Liver (tissue), 3 donors: ENCODE data around the gene ORC5.

Experiments
- EGR1 ChIP-seq, 2 donors: IDR thresholded peaks; 2 replicates each; pipeline ENCODE4 v1.6.1; 2016 to 2018; ENCODE audit warnings: antibody characterized with exemption in 2 of 2, low read depth in 2 of 2
- GABPA ChIP-seq, 2 donors: IDR thresholded peaks in 1 of 2; conservative IDR thresholded peaks in 1 of 2; 2 replicates each; pipeline ENCODE4 v1.6.1; 2016; ENCODE audit warnings: antibody characterized with exemption in 2 of 2, mild to moderate bottlenecking in 1 of 2, moderate library complexity in 1 of 2
- JUND ChIP-seq, 2 donors: IDR thresholded peaks; 2 replicates each; pipeline ENCODE4 v1.6.1; 2016; ENCODE audit warnings: antibody characterized with exemption in 2 of 2
- MAX ChIP-seq: IDR thresholded peaks from 2 replicates; pipeline ENCODE4 v1.6.1; 2016; ENCODE audit warnings: antibody characterized with exemption
- REST ChIP-seq: IDR thresholded peaks from 2 replicates; pipeline ENCODE4 v1.6.1; 2016; ENCODE audit warnings: antibody characterized with exemption, mild to moderate bottlenecking
- RXRA ChIP-seq, 2 donors: IDR thresholded peaks; 2 replicates each; pipeline ENCODE4 v1.6.1; 2017 to 2018; ENCODE audit warnings: antibody characterized with exemption in 2 of 2, mild to moderate bottlenecking in 1 of 2
- SP1 ChIP-seq: IDR thresholded peaks from 2 replicates; pipeline ENCODE4 v1.6.1; 2018; ENCODE audit warnings: antibody characterized with exemption, mild to moderate bottlenecking
- TAF1 ChIP-seq: conservative IDR thresholded peaks from 2 replicates; pipeline ENCODE4 v1.6.1; 2016; ENCODE audit warnings: antibody characterized with exemption, mild to moderate bottlenecking
- YY1 ChIP-seq: IDR thresholded peaks from 2 replicates; pipeline ENCODE4 v1.6.1; 2016; ENCODE audit warnings: antibody characterized with exemption, mild to moderate bottlenecking
- TF ChIP-seq, protein P1 (sequence below): fragments of 150-350 bp; IDR thresholded peaks from 2 replicates; pipeline ENCODE4 v1.5.1; 2017; ENCODE audit warnings: improper control_type of control experiment, low read depth, low read length; ENCODE audit not compliant: missing input control
- TF ChIP-seq, protein P2 (sequence below): IDR thresholded peaks from 2 replicates; pipeline ENCODE4 v1.6.1; 2016; ENCODE audit warnings: antibody characterized with exemption
- donor health status: healthy.
- donor health status: healthy.

DNA sequence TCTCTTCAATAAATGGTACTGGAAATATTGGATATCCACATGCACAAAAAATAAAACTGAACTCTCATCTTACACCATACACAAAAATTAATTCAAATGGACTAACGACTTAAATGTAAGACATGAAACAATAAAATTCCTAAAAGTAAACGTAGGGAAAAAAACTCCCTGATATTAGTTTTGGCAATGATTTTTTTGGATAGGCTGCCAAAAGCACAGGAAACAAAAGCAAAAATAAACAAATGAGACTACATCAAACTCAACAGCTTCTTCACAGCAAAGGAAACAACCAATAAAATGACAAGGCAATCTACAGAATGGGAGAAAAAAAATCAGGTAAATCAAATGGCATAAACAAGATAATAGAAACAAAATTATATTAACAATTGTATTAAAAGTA, 65.7 kb downstream of the ORC5 start:
- TF ChIP-seq, protein P1, sequence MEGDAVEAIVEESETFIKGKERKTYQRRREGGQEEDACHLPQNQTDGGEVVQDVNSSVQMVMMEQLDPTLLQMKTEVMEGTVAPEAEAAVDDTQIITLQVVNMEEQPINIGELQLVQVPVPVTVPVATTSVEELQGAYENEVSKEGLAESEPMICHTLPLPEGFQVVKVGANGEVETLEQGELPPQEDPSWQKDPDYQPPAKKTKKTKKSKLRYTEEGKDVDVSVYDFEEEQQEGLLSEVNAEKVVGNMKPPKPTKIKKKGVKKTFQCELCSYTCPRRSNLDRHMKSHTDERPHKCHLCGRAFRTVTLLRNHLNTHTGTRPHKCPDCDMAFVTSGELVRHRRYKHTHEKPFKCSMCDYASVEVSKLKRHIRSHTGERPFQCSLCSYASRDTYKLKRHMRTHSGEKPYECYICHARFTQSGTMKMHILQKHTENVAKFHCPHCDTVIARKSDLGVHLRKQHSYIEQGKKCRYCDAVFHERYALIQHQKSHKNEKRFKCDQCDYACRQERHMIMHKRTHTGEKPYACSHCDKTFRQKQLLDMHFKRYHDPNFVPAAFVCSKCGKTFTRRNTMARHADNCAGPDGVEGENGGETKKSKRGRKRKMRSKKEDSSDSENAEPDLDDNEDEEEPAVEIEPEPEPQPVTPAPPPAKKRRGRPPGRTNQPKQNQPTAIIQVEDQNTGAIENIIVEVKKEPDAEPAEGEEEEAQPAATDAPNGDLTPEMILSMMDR, result no peak
- TF ChIP-seq REST (no peak), TAF1 (no peak), SP1 (no peak), GABPA (IDR thresholded peaks at IDR 0.05 in 1 of 2, conservative IDR thresholded peaks at IDR 0.05 in 1 of 2) (no peak), MAX (no peak), YY1 (no peak), RXRA (IDR thresholded peaks at IDR 0.05) (no peak), JUND (IDR thresholded peaks at IDR 0.05) (no peak), EGR1 (IDR thresholded peaks at IDR 0.05; ENCODE audit: low read depth in 2 of 2) (no peak)
- TF ChIP-seq, protein P2, sequence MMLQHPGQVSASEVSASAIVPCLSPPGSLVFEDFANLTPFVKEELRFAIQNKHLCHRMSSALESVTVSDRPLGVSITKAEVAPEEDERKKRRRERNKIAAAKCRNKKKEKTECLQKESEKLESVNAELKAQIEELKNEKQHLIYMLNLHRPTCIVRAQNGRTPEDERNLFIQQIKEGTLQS, result no peak
